ENCODE results near the gene INSM1.

The INSM1 gene

DNA sequence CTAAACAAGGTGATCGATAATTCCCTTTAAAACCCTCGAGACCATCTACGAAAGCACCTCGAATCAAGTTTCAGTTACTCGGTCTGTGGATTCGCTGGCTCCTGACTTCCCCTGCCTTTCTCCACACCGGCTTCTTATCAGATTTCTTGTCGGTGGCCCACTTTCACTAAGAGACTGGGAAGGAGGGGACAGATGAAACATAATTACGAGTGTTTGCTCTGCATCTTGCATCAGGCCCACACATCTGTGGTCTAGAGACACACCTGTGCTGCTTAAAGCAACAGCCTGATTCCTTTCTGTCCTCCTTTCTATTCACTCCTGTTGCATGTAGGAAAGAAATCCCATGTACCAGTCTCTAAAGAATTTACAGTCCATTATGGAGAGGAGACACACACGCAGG is 37.7 kb downstream of the INSM1 start:
- H3K36me3 ChIP-seq (ENCODE audit: control insufficient read depth, insufficient read depth, low read length): no peaks in the 10 kb centered on the region
- no peak overlapping the region for H3K4me3 ChIP-seq (ENCODE audit: low read length)
- H3K9ac ChIP-seq (ENCODE audit: low read length): no peak overlapping the region
- H3K4me1 ChIP-seq (ENCODE audit: control insufficient read depth, insufficient read depth, low read length): no peaks in the 10 kb centered on the region
- no peaks in the 10 kb centered on the region for H3K27me3 ChIP-seq (ENCODE audit: control insufficient read depth, insufficient read depth, low read length)
- no peak overlapping the region for H3K27ac ChIP-seq (ENCODE audit: low read depth, low read length)

DNA sequence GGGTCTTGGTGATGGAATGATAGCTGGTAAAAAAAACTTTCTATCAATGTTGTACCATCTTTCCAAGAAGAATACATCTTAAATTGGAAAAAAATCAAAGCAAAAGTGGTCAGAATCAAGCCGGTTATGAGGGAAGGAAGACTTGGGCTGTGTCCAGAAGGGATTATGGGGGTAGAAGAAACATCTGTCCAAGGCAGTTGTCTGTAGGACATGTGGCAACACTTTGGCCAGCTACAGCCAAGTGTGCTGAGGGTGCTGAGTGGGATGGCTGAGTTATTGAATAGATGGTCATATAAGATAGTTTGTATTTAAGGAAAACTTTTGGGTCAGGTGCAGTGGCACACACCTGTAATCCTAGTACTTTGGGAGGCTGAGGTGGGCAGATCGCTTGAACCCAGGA is 38.4 kb downstream of the INSM1 start:
- Histone ChIP-seq H3K9ac (ENCODE audit: low read length) (no peak overlapping the region), H3K27ac (ENCODE audit: low read depth, low read length) (no peak overlapping the region), H3K27me3 (ENCODE audit: control insufficient read depth, insufficient read depth, low read length) (no peaks in the 10 kb centered on the region), H3K4me3 (ENCODE audit: low read length) (no peak overlapping the region), H3K4me1 (ENCODE audit: control insufficient read depth, insufficient read depth, low read length) (no peaks in the 10 kb centered on the region), H3K36me3 (ENCODE audit: control insufficient read depth, insufficient read depth, low read length) (no peaks in the 10 kb centered on the region)

DNA sequence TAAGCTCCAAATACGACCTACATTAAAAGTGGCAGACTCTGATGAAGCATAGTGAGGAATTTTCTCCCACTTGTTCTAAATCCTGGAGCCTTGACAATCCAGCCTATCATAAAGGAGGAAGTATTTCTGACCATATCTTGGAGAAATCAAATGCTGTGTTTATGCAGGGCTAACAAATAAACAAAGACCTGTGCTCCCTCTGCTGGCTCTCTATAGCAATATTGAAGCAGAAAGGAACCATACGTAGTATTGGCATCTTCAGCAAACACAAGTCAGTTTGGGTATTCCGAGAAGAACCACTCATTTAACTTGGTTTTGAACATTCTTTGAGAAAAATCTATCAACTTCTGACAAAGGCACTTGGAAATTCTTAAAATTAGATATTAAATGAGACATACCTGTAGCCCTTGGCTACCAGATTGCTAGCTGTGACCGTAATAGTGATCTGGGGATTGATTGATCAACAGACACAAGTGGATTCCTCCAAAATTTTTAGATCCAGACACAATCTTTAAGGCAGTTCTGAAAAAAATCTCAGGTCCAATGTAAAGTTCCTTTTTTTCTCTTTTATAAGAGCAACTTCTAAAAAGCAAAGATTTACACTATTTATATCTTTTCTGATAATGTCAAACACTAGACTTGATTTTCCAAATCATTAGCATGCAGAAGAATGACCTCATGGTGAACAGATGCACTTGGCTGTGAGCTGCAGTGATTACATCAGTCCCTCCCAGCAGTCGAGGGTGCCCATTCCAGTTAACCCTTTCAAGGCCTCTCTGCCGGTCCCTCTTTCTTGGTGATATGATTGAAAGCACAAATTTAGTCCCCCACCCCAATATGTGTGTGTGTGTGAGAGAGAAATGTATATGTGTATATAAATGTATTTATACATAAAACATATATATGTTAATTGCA is 40.2 kb downstream of the INSM1 start:
- Histone ChIP-seq H3K27me3 (ENCODE audit: control insufficient read depth, insufficient read depth, low read length) (no peaks in the 10 kb centered on the region), H3K4me1 (ENCODE audit: control insufficient read depth, insufficient read depth, low read length) (no peaks in the 10 kb centered on the region), H3K4me3 (ENCODE audit: low read length) (no peak overlapping the region), H3K27ac (ENCODE audit: low read depth, low read length) (no peak overlapping the region), H3K9ac (ENCODE audit: low read length) (no peak overlapping the region), H3K36me3 (ENCODE audit: control insufficient read depth, insufficient read depth, low read length) (no peaks in the 10 kb centered on the region)

DNA sequence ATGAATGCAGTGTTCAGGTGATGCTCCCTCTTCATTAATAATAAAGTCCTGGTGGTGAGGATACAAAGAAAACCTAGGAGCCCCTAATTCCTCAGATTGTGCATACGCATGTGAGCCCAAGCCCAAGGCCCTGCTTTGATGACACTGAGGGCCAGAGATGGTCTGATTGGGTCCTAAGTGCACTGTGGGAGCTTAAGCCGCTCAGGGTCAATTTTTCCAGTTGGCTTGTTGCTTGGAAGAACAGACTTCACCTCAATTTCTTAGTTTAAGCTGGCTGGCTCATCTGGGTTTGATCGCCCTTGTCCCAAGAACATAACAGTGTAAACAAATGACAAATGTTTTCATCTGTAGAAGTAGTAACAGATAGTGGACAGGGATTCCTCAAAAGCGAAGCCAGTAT is 41.4 kb downstream of the INSM1 start:
- H3K36me3 ChIP-seq (ENCODE audit: control insufficient read depth, insufficient read depth, low read length): no peaks in the 10 kb centered on the region
- H3K9ac ChIP-seq (ENCODE audit: low read length): no peak overlapping the region

DNA sequence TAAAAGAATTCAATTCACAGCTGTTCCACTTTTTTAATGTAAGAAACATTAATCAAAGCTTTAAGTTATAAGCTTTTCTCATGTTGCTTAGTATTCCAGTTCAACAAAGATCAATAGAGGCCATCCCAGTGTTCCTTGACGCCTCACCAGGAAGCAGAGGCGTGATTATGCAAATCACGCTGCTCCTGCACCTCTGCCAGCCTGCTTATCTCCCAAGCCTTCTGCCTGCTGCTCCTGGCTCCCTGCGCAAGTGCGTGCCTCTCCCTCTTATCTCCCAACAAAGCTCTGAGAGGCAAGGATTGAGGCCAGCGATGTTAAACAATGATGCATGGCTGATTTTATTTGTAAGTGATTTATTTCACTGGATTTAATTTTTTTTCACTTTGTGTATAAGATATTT is 42.8 kb downstream of the INSM1 start:
- no peak overlapping the region for H3K9ac ChIP-seq (ENCODE audit: low read length)
- no peak overlapping the region for H3K27ac ChIP-seq (ENCODE audit: low read depth, low read length)
- no peak overlapping the region for H3K4me3 ChIP-seq (ENCODE audit: low read length)

More for the DNA sequence above, 41.4 kb downstream of the INSM1 start:
- Histone ChIP-seq H3K4me3 (ENCODE audit: low read length) (no peak overlapping the region), H3K27ac (ENCODE audit: low read depth, low read length) (no peak overlapping the region), H3K4me1 (ENCODE audit: control insufficient read depth, insufficient read depth, low read length) (no peaks in the 10 kb centered on the region), H3K27me3 (ENCODE audit: control insufficient read depth, insufficient read depth, low read length) (no peaks in the 10 kb centered on the region)

DNA sequence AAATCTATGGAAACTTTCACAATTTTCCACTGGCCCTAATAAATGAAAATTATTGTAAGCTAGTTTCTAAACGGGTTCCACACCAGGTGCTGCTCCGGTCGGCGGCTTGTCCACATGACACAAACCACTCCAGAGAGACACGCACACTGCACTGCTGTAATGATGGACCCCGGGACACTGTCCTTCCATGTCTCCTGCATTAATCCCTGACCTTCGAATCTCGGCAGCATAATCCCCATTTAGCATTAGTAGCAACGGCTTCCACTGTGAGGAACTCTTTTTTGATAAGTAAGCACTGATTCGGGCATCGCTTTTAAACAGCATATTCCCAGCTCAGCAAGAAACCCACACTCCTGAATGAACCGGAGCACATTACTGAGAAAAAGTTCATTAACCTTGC is 43.5 kb downstream of the INSM1 start:
- H3K36me3 ChIP-seq (ENCODE audit: control insufficient read depth, insufficient read depth, low read length): no peaks in the 10 kb centered on the region
- no peak overlapping the region for H3K27ac ChIP-seq (ENCODE audit: low read depth, low read length)
- no peak overlapping the region for H3K4me3 ChIP-seq (ENCODE audit: low read length)
- no peaks in the 10 kb centered on the region for H3K4me1 ChIP-seq (ENCODE audit: control insufficient read depth, insufficient read depth, low read length)
- no peaks in the 10 kb centered on the region for H3K27me3 ChIP-seq (ENCODE audit: control insufficient read depth, insufficient read depth, low read length)
- H3K9ac ChIP-seq (ENCODE audit: low read length): no peak overlapping the region

More for the DNA sequence above, 42.8 kb downstream of the INSM1 start:
- no peaks in the 10 kb centered on the region for H3K36me3 ChIP-seq (ENCODE audit: control insufficient read depth, insufficient read depth, low read length)
- no peaks in the 10 kb centered on the region for H3K4me1 ChIP-seq (ENCODE audit: control insufficient read depth, insufficient read depth, low read length)
- H3K27me3 ChIP-seq (ENCODE audit: control insufficient read depth, insufficient read depth, low read length): no peaks in the 10 kb centered on the region

- H3K4me3 ChIP-seq (ENCODE audit: low read length): no peak overlapping the region
- no peak overlapping the region for H3K27ac ChIP-seq (ENCODE audit: low read depth, low read length)
- no peaks in the 10 kb centered on the region for H3K36me3 ChIP-seq (ENCODE audit: control insufficient read depth, insufficient read depth, low read length)
- no peak overlapping the region for H3K9ac ChIP-seq (ENCODE audit: low read length)
- no peaks in the 10 kb centered on the region for H3K27me3 ChIP-seq (ENCODE audit: control insufficient read depth, insufficient read depth, low read length)
- no peaks in the 10 kb centered on the region for H3K4me1 ChIP-seq (ENCODE audit: control insufficient read depth, insufficient read depth, low read length)
Observed at GRCh38 chr20:20411836-20412235, 43.9 kb downstream of the INSM1 start.

DNA sequence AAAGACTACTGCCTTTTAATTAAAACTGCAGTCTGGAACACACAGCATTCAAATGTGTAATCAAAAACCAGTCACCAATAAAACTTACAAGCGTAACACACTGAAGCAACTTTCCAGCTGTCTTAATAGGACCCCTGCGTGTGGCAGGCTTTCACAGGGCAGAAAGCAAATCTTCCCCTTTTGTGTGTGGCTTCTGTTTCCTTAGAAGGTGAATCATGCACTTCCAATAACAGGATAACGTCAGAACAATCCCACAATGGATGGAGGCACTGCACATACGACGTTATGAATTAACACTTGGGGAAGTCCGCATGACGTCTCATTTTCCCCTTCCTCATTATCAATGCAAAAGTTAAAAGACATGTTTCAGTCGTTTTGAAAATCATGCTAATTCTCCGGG is 44.8 kb downstream of the INSM1 start:
- no peaks in the 10 kb centered on the region for H3K36me3 ChIP-seq (ENCODE audit: control insufficient read depth, insufficient read depth, low read length)
- H3K27me3 ChIP-seq (ENCODE audit: control insufficient read depth, insufficient read depth, low read length): no peaks in the 10 kb centered on the region
- H3K4me3 ChIP-seq (ENCODE audit: low read length): no peak overlapping the region
- no peaks in the 10 kb centered on the region for H3K4me1 ChIP-seq (ENCODE audit: control insufficient read depth, insufficient read depth, low read length)
- no peak overlapping the region for H3K9ac ChIP-seq (ENCODE audit: low read length)
- H3K27ac ChIP-seq (ENCODE audit: low read depth, low read length): no peak overlapping the region

DNA sequence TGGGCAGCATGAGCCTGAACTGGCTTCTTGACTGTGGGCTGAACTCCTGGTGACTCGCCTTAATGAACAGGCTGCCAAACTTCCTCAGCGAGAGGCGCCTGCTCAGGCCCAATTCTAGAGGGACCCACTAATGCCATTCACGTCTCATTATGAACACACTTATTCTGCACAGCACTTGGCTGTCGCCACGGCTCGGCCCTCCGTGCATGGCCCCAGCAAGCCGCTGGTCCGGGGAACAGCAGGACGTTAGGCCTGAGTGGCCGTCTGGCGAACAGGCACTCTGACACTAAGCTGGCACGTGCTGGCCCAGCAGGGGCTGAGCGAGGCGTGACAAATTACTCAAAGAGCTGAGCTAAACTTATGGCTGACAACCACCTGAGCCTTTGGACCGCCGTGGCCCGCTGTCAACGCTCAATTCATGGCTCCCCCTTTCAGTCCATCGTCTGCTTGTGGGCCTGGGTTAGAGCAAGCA is 45.9 kb downstream of the INSM1 start:
- no peak overlapping the region for H3K9ac ChIP-seq (ENCODE audit: low read length)
- H3K36me3 ChIP-seq (ENCODE audit: control insufficient read depth, insufficient read depth, low read length): no peaks in the 10 kb centered on the region
- H3K4me1 ChIP-seq (ENCODE audit: control insufficient read depth, insufficient read depth, low read length): no peaks in the 10 kb centered on the region
- H3K27ac ChIP-seq (ENCODE audit: low read depth, low read length): no peak overlapping the region
- H3K27me3 ChIP-seq (ENCODE audit: control insufficient read depth, insufficient read depth, low read length): no peaks in the 10 kb centered on the region
- no peak overlapping the region for H3K4me3 ChIP-seq (ENCODE audit: low read length)

DNA sequence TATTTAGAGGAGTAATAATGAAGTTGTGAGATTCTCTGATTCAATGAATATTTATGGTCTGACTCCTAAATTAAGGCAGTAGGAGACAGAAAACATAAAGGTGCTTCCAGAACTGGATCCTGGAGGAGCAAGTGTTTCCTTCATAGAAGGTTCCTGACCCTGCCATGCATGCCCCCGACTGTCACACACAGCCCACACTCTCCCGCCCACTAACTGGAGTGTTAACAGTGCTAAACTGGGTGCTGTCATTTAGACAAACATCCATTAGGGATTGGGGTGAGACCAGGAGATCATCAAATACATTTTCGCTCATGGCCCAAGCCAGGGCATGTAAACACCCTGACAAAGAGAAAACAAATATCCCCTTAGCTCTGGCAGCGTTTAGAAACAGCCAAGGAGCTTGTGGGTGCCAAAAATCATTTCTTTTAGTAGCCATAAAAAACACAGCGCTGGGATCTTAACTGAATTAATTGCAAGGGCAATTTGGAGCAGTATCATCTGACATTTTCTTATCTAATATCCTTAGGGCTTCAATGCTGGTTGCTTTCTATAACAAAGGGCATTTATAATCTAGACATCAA is 46.8 kb downstream of the INSM1 start:
- no peak overlapping the region for H3K9ac ChIP-seq (ENCODE audit: low read length)
- no peak overlapping the region for H3K4me3 ChIP-seq (ENCODE audit: low read length)
- H3K36me3 ChIP-seq (ENCODE audit: control insufficient read depth, insufficient read depth, low read length): no peaks in the 10 kb centered on the region
- no peak overlapping the region for H3K27ac ChIP-seq (ENCODE audit: low read depth, low read length)
- H3K4me1 ChIP-seq (ENCODE audit: control insufficient read depth, insufficient read depth, low read length): no peaks in the 10 kb centered on the region
- no peaks in the 10 kb centered on the region for H3K27me3 ChIP-seq (ENCODE audit: control insufficient read depth, insufficient read depth, low read length)

GRCh38 chr20:20415321-20415720 is 47.4 kb downstream of the INSM1 start:
- Histone ChIP-seq H3K27ac (ENCODE audit: low read depth, low read length) (no peak overlapping the region), H3K4me3 (ENCODE audit: low read length) (no peak overlapping the region), H3K36me3 (ENCODE audit: control insufficient read depth, insufficient read depth, low read length) (no peaks in the 10 kb centered on the region), H3K4me1 (ENCODE audit: control insufficient read depth, insufficient read depth, low read length) (no peaks in the 10 kb centered on the region), H3K9ac (ENCODE audit: low read length) (no peak overlapping the region), H3K27me3 (ENCODE audit: control insufficient read depth, insufficient read depth, low read length) (no peaks in the 10 kb centered on the region)

- Histone ChIP-seq H3K27me3 (ENCODE audit: control insufficient read depth, insufficient read depth, low read length) (no peaks in the 10 kb centered on the region), H3K27ac (ENCODE audit: low read depth, low read length) (no peak overlapping the region), H3K36me3 (ENCODE audit: control insufficient read depth, insufficient read depth, low read length) (no peaks in the 10 kb centered on the region), H3K9ac (ENCODE audit: low read length) (no peak overlapping the region), H3K4me1 (ENCODE audit: control insufficient read depth, insufficient read depth, low read length) (no peaks in the 10 kb centered on the region), H3K4me3 (ENCODE audit: low read length) (no peak overlapping the region)
Observed at GRCh38 chr20:20417876-20418676, 50.2 kb downstream of the INSM1 start.

Data from rectal smooth muscle tissue (tissue), 1 donor.